Adrenal gland (tissue), 12 donors: Measurements from ENCODE around the gene SH3RF1. TPM values are rescaled to one million over a fixed set of nuclear protein-coding genes. Genes with fewer than 3 reads are reported as not detected.

Experiments
- DNase-seq, 7 donors: peaks; one replicate each; pipeline ENCODE4 v3.0.0-alpha.2; 2019 to 2020
- H3K27ac ChIP-seq, 5 donors: fragments of 200-600 bp; sonication (generic) in 4 of 5; 1 replicate in 3 of 5; 2 replicates in 2 of 5; pipeline versions ENCODE4 v1.5.1 to v1.8.0; 2016 to 2020; ENCODE audit warnings: mild to moderate bottlenecking in 1 of 5
- H3K27me3 ChIP-seq: fragments of 200-600 bp; 2 replicates; pipeline ENCODE4 v1.8.0; 2021
- H3K36me3 ChIP-seq, 2 donors: fragments of 200-600 bp; replicated peaks in 1 of 2; 1 replicate in 1 of 2; 2 replicates in 1 of 2; pipeline versions ENCODE4 v1.5.1 to v1.8.0; 2018 to 2022
- H3K4me1 ChIP-seq, 2 donors: fragments of 200-600 bp; replicated peaks in 1 of 2; 1 replicate in 1 of 2; 2 replicates in 1 of 2; pipeline versions ENCODE4 v1.5.1 to v1.8.0; 2018 to 2021
- H3K4me3 ChIP-seq, 4 donors: fragments of 200-600 bp; sonication (generic) in 3 of 4; one replicate each; pipeline ENCODE4 v1.5.1; 2016 to 2018
- H3K9me3 ChIP-seq, 3 donors: fragments of 200-600 bp; sonication (generic) in 1 of 3; replicated peaks in 1 of 3; 1 replicate in 2 of 3; 2 replicates in 1 of 3; pipeline versions ENCODE4 v1.5.1 to v1.8.0; 2016 to 2021
- CTCF ChIP-seq, 6 experiments: fragments of 450-650 bp in 4 of 6; fragments of 200-600 bp in 2 of 6; sonication (generic) in 1 of 6; IDR thresholded peaks; 1 replicate in 5 of 6; 2 replicates in 1 of 6; pipeline versions ENCODE4 v1.5.1 to v1.8.0; 2016 to 2021; ENCODE audit warnings: antibody characterized with exemption in 6 of 6, mild to moderate bottlenecking in 2 of 6, moderate library complexity in 1 of 6
- POLR2A ChIP-seq, 2 donors: fragments of 450-650 bp; IDR thresholded peaks; one replicate each; pipeline ENCODE4 v1.6.1; 2017; ENCODE audit warnings: antibody characterized with exemption in 2 of 2, mild to moderate bottlenecking in 2 of 2, moderate library complexity in 1 of 2
- WGBS, 4 donors: extraction: QIAGEN DNeasy Blood & Tissue Kit in 2 of 4; methylation state at CpG; one replicate each; pipeline versions ENCODE4 v1.1.5 to v1.1.7; 2013 to 2017; 5-methylcytosine and 5-hydroxymethylcytosine counted together
- intact Hi-C, 2 donors: fragments of 100-400 bp; cut with DNase I; formaldehyde crosslinking; loops; one replicate each; pipeline versions ENCODE4 v1.14.1 to v1.15.0; 2022 to 2023
- polyA plus RNA-seq, 3 donors: library from polyadenylated mRNA; stranded (reverse); fragments of 200-250 nt in 2 of 3; fragments of 350-450 nt in 1 of 3; fragmentation: Illumina TruSeq in 1 of 3; extraction: RNeasy Lipid Tissue Mini Kit (QIAGEN cat#74804) in 1 of 3; gene quantifications; one replicate each; pipeline ENCODE4 v1.2.3, GENCODE V29; 2013 to 2014
- total RNA-seq, 9 donors: library from RNA; depleted of rRNA in 4 of 9; stranded (reverse); fragments of >200 nt in 4 of 9; fragments of 120-200 nt in 1 of 9; fragmentation: NEBNext Ultra II Directional in 1 of 9; extraction: Animal tissue kit (Norgen Biotek cat#: 25700) in 1 of 9; gene quantifications; one replicate each; pipeline versions ENCODE4 v1.1.0 to v1.2.4, GENCODE V29; 2013 to 2023
- donor health status: healthy with polysubstance abuse.
- donor health status: Bipolar disorder and iron deficiency.
- donor health status: DM: yes; HTN: yes; CAD: no.
- donor health status: DM: no; HTN: no; CAD: no.
- donor health status: DM: no; HTN: no; CAD: no.
- donor health status: DM: yes; HTN: yes; CAD: no.

The SH3RF1 gene
- total and polyA plus RNA-seq, 12 donors: 1.8 to 19.3 (median 8.6) TPM

DNA sequence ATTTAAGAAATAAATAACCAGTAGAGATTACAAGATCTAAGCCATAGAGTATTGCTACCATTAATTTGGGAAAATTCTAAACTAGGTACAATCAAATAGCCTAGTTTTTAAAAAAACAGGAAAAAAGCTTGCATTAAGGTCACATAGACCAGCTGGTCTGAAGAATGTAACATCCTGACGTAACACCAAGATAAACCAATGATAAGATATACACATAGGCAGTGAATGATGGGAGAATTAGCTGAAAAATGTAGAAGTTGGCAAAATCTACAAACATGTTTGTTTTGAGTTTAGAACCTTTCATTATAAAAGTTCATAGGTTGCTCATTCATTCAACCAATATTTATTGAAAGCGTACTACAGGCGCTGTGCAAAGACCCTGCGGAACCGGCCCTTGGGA is 120.0 kb downstream of the SH3RF1 start:
- TF ChIP-seq POLR2A (IDR thresholded peaks at IDR 0.05): no peak
- TF ChIP-seq CTCF (IDR thresholded peaks at IDR 0.05): no peak
- 84 to 91% (median 89%) methylated on average over 5 of the region's 5 CpGs for WGBS, 4 donors
- no peaks in the 10 kb centered on the region for H3K4me1 ChIP-seq
- H3K36me3 ChIP-seq: no peaks in the 10 kb centered on the region
- H3K4me3 ChIP-seq: no peak overlapping the region
- no peaks in the 10 kb centered on the region for H3K9me3 ChIP-seq
- no peak for DNase-seq
- H3K27ac ChIP-seq: no peak overlapping the region
- intact Hi-C loops: no loop called here
- H3K27me3 ChIP-seq: no peaks in the 10 kb centered on the region

GRCh38 chr4:169148885-169149284 is 121.9 kb downstream of the SH3RF1 start:
- H3K27ac ChIP-seq: no peak overlapping the region
- no peak overlapping the region for H3K4me3 ChIP-seq
- no peaks in the 10 kb centered on the region for H3K4me1 ChIP-seq
- intact Hi-C loops: no loop called here
- no peaks in the 10 kb centered on the region for H3K36me3 ChIP-seq
- H3K27me3 ChIP-seq: no peaks in the 10 kb centered on the region
- WGBS, 4 donors: 91 to 98% (median 95%) methylated on average over 4 of the region's 4 CpGs
- H3K9me3 ChIP-seq: no peaks in the 10 kb centered on the region
- TF ChIP-seq POLR2A (IDR thresholded peaks at IDR 0.05) (no peak), CTCF (IDR thresholded peaks at IDR 0.05) (no peak)
- DNase-seq: no peak

- 63 to 73% (median 66%) methylated on average over 3 of the region's 3 CpGs for WGBS, 4 donors
- Histone ChIP-seq H3K36me3 (no peaks in the 10 kb centered on the region), H3K27me3 (no peaks in the 10 kb centered on the region), H3K9me3 (no peaks in the 10 kb centered on the region), H3K4me3 (no peak overlapping the region), H3K27ac (no peak overlapping the region), H3K4me1 (no peaks in the 10 kb centered on the region)
- intact Hi-C loops: no loop called here
- no peak for TF ChIP-seq CTCF (IDR thresholded peaks at IDR 0.05)
- TF ChIP-seq POLR2A (IDR thresholded peaks at IDR 0.05): no peak
- no peak for DNase-seq
Observed at GRCh38 chr4:169147191-169147590, 123.6 kb downstream of the SH3RF1 start.

GRCh38 chr4:169144061-169144600 is 126.6 kb downstream of the SH3RF1 start:
- Histone ChIP-seq H3K36me3 (no peaks in the 10 kb centered on the region), H3K4me3 (no peak overlapping the region), H3K9me3 (no peaks in the 10 kb centered on the region), H3K27me3 (no peaks in the 10 kb centered on the region), H3K27ac (no peak overlapping the region), H3K4me1 (no peaks in the 10 kb centered on the region)
- DNase-seq: no peak
- TF ChIP-seq POLR2A (IDR thresholded peaks at IDR 0.05) (no peak), CTCF (IDR thresholded peaks at IDR 0.05) (no peak)
- intact Hi-C loops: no loop called here
